WTC11 (cell line): ENCODE measurements around the gene GLB1L3. TPM values are rescaled to one million over a fixed set of nuclear protein-coding genes. Genes with fewer than 3 reads are reported as not detected.

Experiments used
- ATAC-seq: fragments of 200-7000 bp; cut with Tn5 transposase; 2 replicates; pipeline ENCODE4 v1.10.0; 2021; ENCODE audit warnings: mild to moderate bottlenecking, moderate library complexity
- CTCF ChIA-PET: fragments of 300-600 bp; sonication (Branson Sonifier 250); formaldehyde crosslinking; loops from one replicate; lab custom pipeline; 2021; ENCODE audit warnings: antibody characterized with exemption; lab: Charles Lee
- POLR2A ChIA-PET: fragments of 350-600 bp; sonication (Branson Sonifier 250); formaldehyde crosslinking; loops from one replicate; lab custom pipeline; 2021; ENCODE audit warnings: antibody characterized with exemption; lab: Charles Lee
- DNase-seq: peaks from one replicate; pipeline ENCODE4 v3.0.0; 2021; ENCODE audit warnings: low spot score
- H3K27ac Mint-ChIP-seq: 2 replicates; pipeline ENCODE4 v1.8.0; 2021; ENCODE audit warnings: mixed read lengths
- H3K27me3 Mint-ChIP-seq: 2 replicates; pipeline ENCODE4 v1.8.0; 2021; ENCODE audit warnings: low read depth, mild to moderate bottlenecking, moderate library complexity, mixed read lengths
- H3K36me3 Mint-ChIP-seq: 2 replicates; pipeline ENCODE4 v1.8.0; 2021; ENCODE audit warnings: mixed read lengths
- H3K4me1 Mint-ChIP-seq: 2 replicates; pipeline ENCODE4 v1.8.0; 2022; ENCODE audit warnings: mixed read lengths
- H3K4me3 Mint-ChIP-seq: 2 replicates; pipeline ENCODE4 v1.8.0; 2021; ENCODE audit warnings: mild to moderate bottlenecking, moderate library complexity, mixed read lengths
- H3K9me3 Mint-ChIP-seq: 2 replicates; pipeline ENCODE4 v1.8.0; 2021; ENCODE audit warnings: mixed read lengths
- FOXP1 ChIP-seq: sonication (generic); formaldehyde crosslinking; IDR thresholded peaks from 2 replicates; pipeline ENCODE4 v1.8.0; 2022; ENCODE audit warnings: missing genetic modification reagents, mild to moderate bottlenecking, moderate library complexity, borderline replicate concordance
- GRHL2 ChIP-seq: fragments of 250-450 bp; sonication (Bioruptor Pico); IDR thresholded peaks from 2 replicates; pipeline ENCODE4 v1.8.0; 2022; ENCODE audit warnings: mild to moderate bottlenecking, moderate library complexity; ENCODE audit not compliant: insufficient replicate concordance, severe bottlenecking
- IRF2 ChIP-seq: sonication (generic); formaldehyde crosslinking; IDR thresholded peaks from 2 replicates; pipeline ENCODE4 v1.8.0; 2022; ENCODE audit warnings: low read depth, missing genetic modification reagents, borderline replicate concordance
- JUN ChIP-seq: sonication (generic); formaldehyde crosslinking; IDR thresholded peaks from 2 replicates; pipeline ENCODE4 v1.8.0; 2023; ENCODE audit warnings: mild to moderate bottlenecking, missing genetic modification reagents
- NR1H2 ChIP-seq: sonication (generic); formaldehyde crosslinking; IDR thresholded peaks from 2 replicates; pipeline ENCODE4 v1.9.0; 2021; ENCODE audit warnings: mild to moderate bottlenecking, moderate library complexity, missing genetic modification reagents
- SMAD3 ChIP-seq: sonication (generic); formaldehyde crosslinking; IDR thresholded peaks from 2 replicates; pipeline ENCODE4 v1.8.0; 2022; ENCODE audit warnings: missing genetic modification reagents, mild to moderate bottlenecking, borderline replicate concordance
- SMAD4 ChIP-seq: sonication (generic); formaldehyde crosslinking; IDR thresholded peaks from 2 replicates; pipeline ENCODE4 v1.8.0; 2022; ENCODE audit warnings: mild to moderate bottlenecking, missing genetic modification reagents
- SOX15 ChIP-seq: fragments of 250-450 bp; sonication (Bioruptor Pico); IDR thresholded peaks from 2 replicates; pipeline ENCODE4 v1.9.0; 2021; ENCODE audit warnings: mild to moderate bottlenecking
- TEAD1 ChIP-seq: sonication (generic); formaldehyde crosslinking; IDR thresholded peaks from 2 replicates; pipeline ENCODE4 v1.8.0; 2022; ENCODE audit warnings: mild to moderate bottlenecking, missing genetic modification reagents
- ZNF263 ChIP-seq: sonication (generic); formaldehyde crosslinking; IDR thresholded peaks from 2 replicates; pipeline ENCODE4 v1.8.1; 2022; ENCODE audit warnings: low read depth, mild to moderate bottlenecking, moderate library complexity, missing genetic modification reagents
- ZNF416 ChIP-seq: fragments of 250-450 bp; sonication (Bioruptor Pico); IDR thresholded peaks from 2 replicates; pipeline ENCODE4 v1.9.0; 2021; ENCODE audit warnings: mild to moderate bottlenecking, inconsistent platforms
- total RNA-seq: library from RNA; stranded (reverse); gene quantifications from 3 replicates; pipeline ENCODE4 v1.2.3, GENCODE V29; 2021
- TF ChIP-seq, protein P1 (sequence below): sonication (generic); formaldehyde crosslinking; IDR thresholded peaks from 2 replicates; pipeline ENCODE4 v1.8.0; 2022; ENCODE audit warnings: mild to moderate bottlenecking, missing genetic modification reagents
- TF ChIP-seq, protein P2 (sequence below): sonication (generic); formaldehyde crosslinking; IDR thresholded peaks from 2 replicates; pipeline ENCODE4 v1.8.1; 2023; ENCODE audit warnings: mild to moderate bottlenecking, missing genetic modification reagents, borderline replicate concordance
- TF ChIP-seq, protein P3 (sequence below): sonication (generic); formaldehyde crosslinking; conservative IDR thresholded peaks from 2 replicates; pipeline ENCODE4 v1.8.1; 2023; ENCODE audit warnings: mild to moderate bottlenecking, low read depth, missing genetic modification reagents, moderate library complexity
- TF ChIP-seq, protein P4 (sequence below): sonication (generic); formaldehyde crosslinking; IDR thresholded peaks from 2 replicates; pipeline ENCODE4 v1.8.0; 2023; ENCODE audit warnings: missing genetic modification reagents
- TF ChIP-seq, protein P5 (sequence below): sonication (generic); formaldehyde crosslinking; IDR thresholded peaks from 2 replicates; pipeline ENCODE4 v1.8.0; 2022; ENCODE audit warnings: mild to moderate bottlenecking, missing genetic modification reagents
- TF ChIP-seq, protein P6 (sequence below): fragments of 250-450 bp; sonication (Bioruptor Pico); IDR thresholded peaks from 2 replicates; pipeline ENCODE4 v1.9.0; 2021; ENCODE audit warnings: mild to moderate bottlenecking, borderline replicate concordance
- TF ChIP-seq, protein P7 (sequence below): sonication (generic); formaldehyde crosslinking; IDR thresholded peaks from 2 replicates; pipeline ENCODE4 v1.8.0; 2022; ENCODE audit warnings: mild to moderate bottlenecking, missing genetic modification reagents

Gene GLB1L3
- total RNA-seq, 1 experiment from 2014 or later, result 50.2 TPM

DNA sequence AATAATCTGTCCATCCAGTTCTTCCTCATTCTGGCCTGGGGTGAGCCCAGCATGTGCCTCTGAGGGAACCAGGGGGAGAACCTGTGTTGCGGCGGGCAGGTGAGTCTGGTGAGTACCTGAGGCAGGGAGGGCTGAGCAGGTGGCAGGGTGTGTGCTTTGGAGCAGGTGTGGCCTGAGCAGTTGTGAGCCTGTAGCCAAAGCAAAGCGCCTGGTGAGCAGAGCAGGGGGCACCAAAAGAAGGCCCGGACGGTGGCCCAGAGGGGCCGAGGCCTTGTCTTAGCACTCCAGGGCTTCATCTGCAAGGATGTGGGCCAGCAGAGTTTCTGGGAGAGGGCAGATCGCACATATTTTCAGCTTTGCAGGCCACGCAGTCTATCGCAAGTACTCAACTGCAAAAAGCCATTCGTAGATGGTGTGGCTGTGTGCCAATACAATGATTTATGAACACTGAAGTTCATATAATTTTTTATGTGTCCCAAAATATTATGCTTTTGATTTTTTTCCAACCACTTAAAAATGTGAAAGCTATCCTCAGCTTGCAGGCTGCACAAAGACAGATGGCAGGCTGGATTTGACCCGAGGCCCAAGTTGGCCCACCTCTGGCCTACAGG is 64.3 kb downstream of the GLB1L3 start:
- H3K27me3 Mint-ChIP-seq, result no peaks in the 10 kb centered on the region; the same call in 1 of the 2 replicates
- no peak overlapping the region for H3K4me3 Mint-ChIP-seq
- H3K9me3 Mint-ChIP-seq, result no peaks in the 10 kb centered on the region
- H3K4me1 Mint-ChIP-seq, result no peaks in the 10 kb centered on the region; the same call in 1 of the 2 replicates
- POLR2A ChIA-PET, result no interaction called here
- ATAC-seq (no peak), DNase-seq (no peak)
- CTCF ChIA-PET, result no interaction called here
- H3K27ac Mint-ChIP-seq, result no peak overlapping the region
- TF ChIP-seq GRHL2 (no peak), NR1H2 (CRISPR knock-in tag) (no peak), SMAD3 (CRISPR knock-in tag) (no peak), ZNF263 (CRISPR knock-in tag) (no peak), ZNF416 (CRISPR knock-in tag) (no peak)
- TF ChIP-seq, protein P1, sequence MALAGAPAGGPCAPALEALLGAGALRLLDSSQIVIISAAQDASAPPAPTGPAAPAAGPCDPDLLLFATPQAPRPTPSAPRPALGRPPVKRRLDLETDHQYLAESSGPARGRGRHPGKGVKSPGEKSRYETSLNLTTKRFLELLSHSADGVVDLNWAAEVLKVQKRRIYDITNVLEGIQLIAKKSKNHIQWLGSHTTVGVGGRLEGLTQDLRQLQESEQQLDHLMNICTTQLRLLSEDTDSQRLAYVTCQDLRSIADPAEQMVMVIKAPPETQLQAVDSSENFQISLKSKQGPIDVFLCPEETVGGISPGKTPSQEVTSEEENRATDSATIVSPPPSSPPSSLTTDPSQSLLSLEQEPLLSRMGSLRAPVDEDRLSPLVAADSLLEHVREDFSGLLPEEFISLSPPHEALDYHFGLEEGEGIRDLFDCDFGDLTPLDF, result no peak
- no peaks in the 10 kb centered on the region for H3K36me3 Mint-ChIP-seq

DNA sequence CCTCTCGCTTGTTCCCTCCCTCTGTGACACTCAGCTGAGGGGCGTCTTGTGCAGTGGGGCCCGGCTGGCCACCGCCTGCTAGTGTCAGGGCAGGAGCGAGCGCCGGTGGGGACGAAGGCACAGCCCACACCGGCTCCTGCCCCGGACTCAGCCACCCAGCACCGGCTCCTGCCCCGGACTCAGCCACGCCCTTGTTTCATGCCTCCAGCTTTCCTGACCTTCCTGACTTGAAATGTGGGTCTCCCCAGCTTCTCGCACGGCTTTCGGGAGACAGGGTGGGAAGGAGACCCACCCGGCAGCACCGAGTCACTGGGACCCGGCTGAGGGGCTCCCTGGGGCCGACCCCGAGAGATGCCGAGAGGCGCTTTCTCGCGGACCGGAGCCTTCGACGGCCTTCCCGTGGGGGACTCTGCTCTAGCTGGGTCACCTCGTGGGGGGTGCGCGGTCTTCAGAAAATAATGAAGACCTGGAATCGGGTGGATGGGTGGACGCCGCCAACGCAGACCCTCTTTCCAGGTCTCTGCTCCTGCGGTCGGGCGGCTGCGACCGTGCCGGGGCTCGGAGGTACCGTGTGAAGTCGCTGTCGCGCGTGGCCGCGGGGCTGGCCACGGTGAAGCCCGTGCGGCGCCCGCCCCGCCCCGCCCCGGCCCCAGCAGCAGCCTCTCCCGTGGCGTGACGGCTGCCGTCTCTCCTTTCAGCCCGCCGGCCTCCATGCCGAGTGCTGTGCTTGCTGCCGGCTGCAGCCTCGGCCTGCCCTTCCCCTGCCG is 65.8 kb downstream of the GLB1L3 start:
- Mint-ChIP-seq H3K27ac (no peak overlapping the region), H3K36me3 (no peaks in the 10 kb centered on the region), H3K9me3 (no peaks in the 10 kb centered on the region), H3K27me3 (no peaks in the 10 kb centered on the region; the same call in 1 of the 2 replicates), H3K4me1 (no peaks in the 10 kb centered on the region; the same call in 1 of the 2 replicates), H3K4me3 (no peak overlapping the region)
- no peak for DNase-seq
- ATAC-seq, result no peak
- ChIA-PET POLR2A (no interaction called here), CTCF (interaction anchor here (1.0 kb wide), 1 partner anchor 72 kb away, joined by 4 read pairs; no protein-coding TSS in a partner anchor)
- TF ChIP-seq, protein P2, sequence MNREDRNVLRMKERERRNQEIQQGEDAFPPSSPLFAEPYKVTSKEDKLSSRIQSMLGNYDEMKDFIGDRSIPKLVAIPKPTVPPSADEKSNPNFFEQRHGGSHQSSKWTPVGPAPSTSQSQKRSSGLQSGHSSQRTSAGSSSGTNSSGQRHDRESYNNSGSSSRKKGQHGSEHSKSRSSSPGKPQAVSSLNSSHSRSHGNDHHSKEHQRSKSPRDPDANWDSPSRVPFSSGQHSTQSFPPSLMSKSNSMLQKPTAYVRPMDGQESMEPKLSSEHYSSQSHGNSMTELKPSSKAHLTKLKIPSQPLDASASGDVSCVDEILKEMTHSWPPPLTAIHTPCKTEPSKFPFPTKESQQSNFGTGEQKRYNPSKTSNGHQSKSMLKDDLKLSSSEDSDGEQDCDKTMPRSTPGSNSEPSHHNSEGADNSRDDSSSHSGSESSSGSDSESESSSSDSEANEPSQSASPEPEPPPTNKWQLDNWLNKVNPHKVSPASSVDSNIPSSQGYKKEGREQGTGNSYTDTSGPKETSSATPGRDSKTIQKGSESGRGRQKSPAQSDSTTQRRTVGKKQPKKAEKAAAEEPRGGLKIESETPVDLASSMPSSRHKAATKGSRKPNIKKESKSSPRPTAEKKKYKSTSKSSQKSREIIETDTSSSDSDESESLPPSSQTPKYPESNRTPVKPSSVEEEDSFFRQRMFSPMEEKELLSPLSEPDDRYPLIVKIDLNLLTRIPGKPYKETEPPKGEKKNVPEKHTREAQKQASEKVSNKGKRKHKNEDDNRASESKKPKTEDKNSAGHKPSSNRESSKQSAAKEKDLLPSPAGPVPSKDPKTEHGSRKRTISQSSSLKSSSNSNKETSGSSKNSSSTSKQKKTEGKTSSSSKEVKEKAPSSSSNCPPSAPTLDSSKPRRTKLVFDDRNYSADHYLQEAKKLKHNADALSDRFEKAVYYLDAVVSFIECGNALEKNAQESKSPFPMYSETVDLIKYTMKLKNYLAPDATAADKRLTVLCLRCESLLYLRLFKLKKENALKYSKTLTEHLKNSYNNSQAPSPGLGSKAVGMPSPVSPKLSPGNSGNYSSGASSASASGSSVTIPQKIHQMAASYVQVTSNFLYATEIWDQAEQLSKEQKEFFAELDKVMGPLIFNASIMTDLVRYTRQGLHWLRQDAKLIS, result no peak
- TF ChIP-seq JUN (CRISPR knock-in tag) (no peak), SMAD4 (CRISPR knock-in tag) (no peak), IRF2 (CRISPR knock-in tag) (no peak), FOXP1 (no peak), TEAD1 (CRISPR knock-in tag) (no peak), SOX15 (no peak)
- TF ChIP-seq, protein P3, sequence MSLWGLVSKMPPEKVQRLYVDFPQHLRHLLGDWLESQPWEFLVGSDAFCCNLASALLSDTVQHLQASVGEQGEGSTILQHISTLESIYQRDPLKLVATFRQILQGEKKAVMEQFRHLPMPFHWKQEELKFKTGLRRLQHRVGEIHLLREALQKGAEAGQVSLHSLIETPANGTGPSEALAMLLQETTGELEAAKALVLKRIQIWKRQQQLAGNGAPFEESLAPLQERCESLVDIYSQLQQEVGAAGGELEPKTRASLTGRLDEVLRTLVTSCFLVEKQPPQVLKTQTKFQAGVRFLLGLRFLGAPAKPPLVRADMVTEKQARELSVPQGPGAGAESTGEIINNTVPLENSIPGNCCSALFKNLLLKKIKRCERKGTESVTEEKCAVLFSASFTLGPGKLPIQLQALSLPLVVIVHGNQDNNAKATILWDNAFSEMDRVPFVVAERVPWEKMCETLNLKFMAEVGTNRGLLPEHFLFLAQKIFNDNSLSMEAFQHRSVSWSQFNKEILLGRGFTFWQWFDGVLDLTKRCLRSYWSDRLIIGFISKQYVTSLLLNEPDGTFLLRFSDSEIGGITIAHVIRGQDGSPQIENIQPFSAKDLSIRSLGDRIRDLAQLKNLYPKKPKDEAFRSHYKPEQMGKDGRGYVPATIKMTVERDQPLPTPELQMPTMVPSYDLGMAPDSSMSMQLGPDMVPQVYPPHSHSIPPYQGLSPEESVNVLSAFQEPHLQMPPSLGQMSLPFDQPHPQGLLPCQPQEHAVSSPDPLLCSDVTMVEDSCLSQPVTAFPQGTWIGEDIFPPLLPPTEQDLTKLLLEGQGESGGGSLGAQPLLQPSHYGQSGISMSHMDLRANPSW (CRISPR knock-in tag), result no peak
- TF ChIP-seq, protein P4, sequence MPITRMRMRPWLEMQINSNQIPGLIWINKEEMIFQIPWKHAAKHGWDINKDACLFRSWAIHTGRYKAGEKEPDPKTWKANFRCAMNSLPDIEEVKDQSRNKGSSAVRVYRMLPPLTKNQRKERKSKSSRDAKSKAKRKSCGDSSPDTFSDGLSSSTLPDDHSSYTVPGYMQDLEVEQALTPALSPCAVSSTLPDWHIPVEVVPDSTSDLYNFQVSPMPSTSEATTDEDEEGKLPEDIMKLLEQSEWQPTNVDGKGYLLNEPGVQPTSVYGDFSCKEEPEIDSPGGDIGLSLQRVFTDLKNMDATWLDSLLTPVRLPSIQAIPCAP (CRISPR knock-in tag), result no peak
- TF ChIP-seq, protein P5, sequence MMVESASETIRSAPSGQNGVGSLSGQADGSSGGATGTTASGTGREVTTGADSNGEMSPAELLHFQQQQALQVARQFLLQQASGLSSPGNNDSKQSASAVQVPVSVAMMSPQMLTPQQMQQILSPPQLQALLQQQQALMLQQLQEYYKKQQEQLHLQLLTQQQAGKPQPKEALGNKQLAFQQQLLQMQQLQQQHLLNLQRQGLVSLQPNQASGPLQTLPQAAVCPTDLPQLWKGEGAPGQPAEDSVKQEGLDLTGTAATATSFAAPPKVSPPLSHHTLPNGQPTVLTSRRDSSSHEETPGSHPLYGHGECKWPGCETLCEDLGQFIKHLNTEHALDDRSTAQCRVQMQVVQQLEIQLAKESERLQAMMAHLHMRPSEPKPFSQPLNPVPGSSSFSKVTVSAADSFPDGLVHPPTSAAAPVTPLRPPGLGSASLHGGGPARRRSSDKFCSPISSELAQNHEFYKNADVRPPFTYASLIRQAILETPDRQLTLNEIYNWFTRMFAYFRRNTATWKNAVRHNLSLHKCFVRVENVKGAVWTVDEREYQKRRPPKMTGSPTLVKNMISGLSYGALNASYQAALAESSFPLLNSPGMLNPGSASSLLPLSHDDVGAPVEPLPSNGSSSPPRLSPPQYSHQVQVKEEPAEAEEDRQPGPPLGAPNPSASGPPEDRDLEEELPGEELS (CRISPR knock-in tag), result no peak
- TF ChIP-seq, protein P6, sequence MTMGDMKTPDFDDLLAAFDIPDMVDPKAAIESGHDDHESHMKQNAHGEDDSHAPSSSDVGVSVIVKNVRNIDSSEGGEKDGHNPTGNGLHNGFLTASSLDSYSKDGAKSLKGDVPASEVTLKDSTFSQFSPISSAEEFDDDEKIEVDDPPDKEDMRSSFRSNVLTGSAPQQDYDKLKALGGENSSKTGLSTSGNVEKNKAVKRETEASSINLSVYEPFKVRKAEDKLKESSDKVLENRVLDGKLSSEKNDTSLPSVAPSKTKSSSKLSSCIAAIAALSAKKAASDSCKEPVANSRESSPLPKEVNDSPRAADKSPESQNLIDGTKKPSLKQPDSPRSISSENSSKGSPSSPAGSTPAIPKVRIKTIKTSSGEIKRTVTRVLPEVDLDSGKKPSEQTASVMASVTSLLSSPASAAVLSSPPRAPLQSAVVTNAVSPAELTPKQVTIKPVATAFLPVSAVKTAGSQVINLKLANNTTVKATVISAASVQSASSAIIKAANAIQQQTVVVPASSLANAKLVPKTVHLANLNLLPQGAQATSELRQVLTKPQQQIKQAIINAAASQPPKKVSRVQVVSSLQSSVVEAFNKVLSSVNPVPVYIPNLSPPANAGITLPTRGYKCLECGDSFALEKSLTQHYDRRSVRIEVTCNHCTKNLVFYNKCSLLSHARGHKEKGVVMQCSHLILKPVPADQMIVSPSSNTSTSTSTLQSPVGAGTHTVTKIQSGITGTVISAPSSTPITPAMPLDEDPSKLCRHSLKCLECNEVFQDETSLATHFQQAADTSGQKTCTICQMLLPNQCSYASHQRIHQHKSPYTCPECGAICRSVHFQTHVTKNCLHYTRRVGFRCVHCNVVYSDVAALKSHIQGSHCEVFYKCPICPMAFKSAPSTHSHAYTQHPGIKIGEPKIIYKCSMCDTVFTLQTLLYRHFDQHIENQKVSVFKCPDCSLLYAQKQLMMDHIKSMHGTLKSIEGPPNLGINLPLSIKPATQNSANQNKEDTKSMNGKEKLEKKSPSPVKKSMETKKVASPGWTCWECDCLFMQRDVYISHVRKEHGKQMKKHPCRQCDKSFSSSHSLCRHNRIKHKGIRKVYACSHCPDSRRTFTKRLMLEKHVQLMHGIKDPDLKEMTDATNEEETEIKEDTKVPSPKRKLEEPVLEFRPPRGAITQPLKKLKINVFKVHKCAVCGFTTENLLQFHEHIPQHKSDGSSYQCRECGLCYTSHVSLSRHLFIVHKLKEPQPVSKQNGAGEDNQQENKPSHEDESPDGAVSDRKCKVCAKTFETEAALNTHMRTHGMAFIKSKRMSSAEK, result no peak
- TF ChIP-seq, protein P7, sequence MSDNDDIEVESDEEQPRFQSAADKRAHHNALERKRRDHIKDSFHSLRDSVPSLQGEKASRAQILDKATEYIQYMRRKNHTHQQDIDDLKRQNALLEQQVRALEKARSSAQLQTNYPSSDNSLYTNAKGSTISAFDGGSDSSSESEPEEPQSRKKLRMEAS (CRISPR knock-in tag), result no peak
